Parathyroid adenoma (tissue), 2 donors: Measurements from ENCODE around the gene CPNE4.

Source experiments
- H2AFZ ChIP-seq: fragments of 300-600 bp; sonication (generic); one replicate; pipeline ENCODE4 v1.7.0; 2017; ENCODE audit warnings: antibody characterized with exemption, mild to moderate bottlenecking
- H3K27ac ChIP-seq: fragments of 300-600 bp; sonication (generic); one replicate; pipeline ENCODE4 v1.7.0; 2017
- H3K27me3 ChIP-seq: fragments of 300-600 bp; sonication (generic); one replicate; pipeline ENCODE4 v1.7.0; 2017; ENCODE audit warnings: low read length; ENCODE audit not compliant: control insufficient read depth, insufficient read depth
- H3K36me3 ChIP-seq: fragments of 300-600 bp; sonication (generic); one replicate; pipeline ENCODE4 v1.7.0; 2017; ENCODE audit warnings: low read length; ENCODE audit not compliant: control insufficient read depth, insufficient read depth
- H3K4me1 ChIP-seq: fragments of 300-600 bp; sonication (generic); one replicate; pipeline ENCODE4 v1.7.0; 2017; ENCODE audit warnings: control low read depth
- H3K4me2 ChIP-seq: fragments of 300-600 bp; sonication (generic); one replicate; pipeline ENCODE4 v1.7.0; 2017; ENCODE audit warnings: low read length
- H3K4me3 ChIP-seq: fragments of 300-600 bp; sonication (generic); one replicate; pipeline ENCODE4 v1.7.0; 2017; ENCODE audit warnings: low read depth, low read length
- H3K79me2 ChIP-seq: fragments of 300-600 bp; sonication (generic); one replicate; pipeline ENCODE4 v1.7.0; 2017; ENCODE audit warnings: control low read depth
- H3K9ac ChIP-seq: fragments of 300-600 bp; sonication (generic); one replicate; pipeline ENCODE4 v1.7.0; 2017; ENCODE audit warnings: mild to moderate bottlenecking
- H3K9me3 ChIP-seq: fragments of 300-600 bp; sonication (generic); one replicate; pipeline ENCODE4 v1.7.0; 2017; ENCODE audit warnings: low read length; ENCODE audit not compliant: control insufficient read depth
- TF ChIP-seq, protein P1 (sequence below): fragments of 300-600 bp; sonication (generic); IDR thresholded peaks from one replicate; pipeline ENCODE4 v1.7.0; 2017; ENCODE audit warnings: antibody characterized with exemption, mild to moderate bottlenecking
- donor health status: primary hyperparathyroidism.

The CPNE4 gene

GRCh38 chr3:132034486-132035464 is at the start of gene CPNE4:
TSS of gene CPNE4 (minus strand) at chr3:132035014.
- Histone ChIP-seq H3K27ac (peak within 1 kb of the TSS; percentile 50), H3K36me3 (no peaks in the 10 kb centered on the region), H3K9ac (no peak within 1 kb of the TSS), H2AFZ (peak within 1 kb of the TSS; percentile 90), H3K27me3 (no peaks in the 10 kb centered on the region), H3K9me3 (no peaks in the 10 kb centered on the region), H3K4me1 (no peaks in the 10 kb centered on the region), H3K79me2 (no peaks in the 10 kb centered on the region), H3K4me3 (no peak within 1 kb of the TSS), H3K4me2 (peak within 1 kb of the TSS; percentile 42)
- TF ChIP-seq, protein P1, sequence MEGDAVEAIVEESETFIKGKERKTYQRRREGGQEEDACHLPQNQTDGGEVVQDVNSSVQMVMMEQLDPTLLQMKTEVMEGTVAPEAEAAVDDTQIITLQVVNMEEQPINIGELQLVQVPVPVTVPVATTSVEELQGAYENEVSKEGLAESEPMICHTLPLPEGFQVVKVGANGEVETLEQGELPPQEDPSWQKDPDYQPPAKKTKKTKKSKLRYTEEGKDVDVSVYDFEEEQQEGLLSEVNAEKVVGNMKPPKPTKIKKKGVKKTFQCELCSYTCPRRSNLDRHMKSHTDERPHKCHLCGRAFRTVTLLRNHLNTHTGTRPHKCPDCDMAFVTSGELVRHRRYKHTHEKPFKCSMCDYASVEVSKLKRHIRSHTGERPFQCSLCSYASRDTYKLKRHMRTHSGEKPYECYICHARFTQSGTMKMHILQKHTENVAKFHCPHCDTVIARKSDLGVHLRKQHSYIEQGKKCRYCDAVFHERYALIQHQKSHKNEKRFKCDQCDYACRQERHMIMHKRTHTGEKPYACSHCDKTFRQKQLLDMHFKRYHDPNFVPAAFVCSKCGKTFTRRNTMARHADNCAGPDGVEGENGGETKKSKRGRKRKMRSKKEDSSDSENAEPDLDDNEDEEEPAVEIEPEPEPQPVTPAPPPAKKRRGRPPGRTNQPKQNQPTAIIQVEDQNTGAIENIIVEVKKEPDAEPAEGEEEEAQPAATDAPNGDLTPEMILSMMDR: peak; percentile 91

GRCh38 chr3:132083583-132084279 is 48.9 kb upstream of the CPNE4 start:
- TF ChIP-seq, protein P1: no peak
- Histone ChIP-seq H3K27me3 (no peaks in the 10 kb centered on the region), H3K79me2 (no peaks in the 10 kb centered on the region)

GRCh38 chr3:132083159-132083558 is 48.3 kb upstream of the CPNE4 start:
- Histone ChIP-seq H2AFZ (no peak overlapping the region), H3K79me2 (no peaks in the 10 kb centered on the region)

More at GRCh38 chr3:132083583-132084279, 48.9 kb upstream of the CPNE4 start:
- Histone ChIP-seq H3K9ac (no peak overlapping the region), H3K36me3 (no peaks in the 10 kb centered on the region), H3K4me2 (no peak overlapping the region), H2AFZ (no peak overlapping the region), H3K27ac (no peak overlapping the region), H3K4me1 (no peaks in the 10 kb centered on the region), H3K9me3 (no peaks in the 10 kb centered on the region), H3K4me3 (no peak overlapping the region)

DNA sequence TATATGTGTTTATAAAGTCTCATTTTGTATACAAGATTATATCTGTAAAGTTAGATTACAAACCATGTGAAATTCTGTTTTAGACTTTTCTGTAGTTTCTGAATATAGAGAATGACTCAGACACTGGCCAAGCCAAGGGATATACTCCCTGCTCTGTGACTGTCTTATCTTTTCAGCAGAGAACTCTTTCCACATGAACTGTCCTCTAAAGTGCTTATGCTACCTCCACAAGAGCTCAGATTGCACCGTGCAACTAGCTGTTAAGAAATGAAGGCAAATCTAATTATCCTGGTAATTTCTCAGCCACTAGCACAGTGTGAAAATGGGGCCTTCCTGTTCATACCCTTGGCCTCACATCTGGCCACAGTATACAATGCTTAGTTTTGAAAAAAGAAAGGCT is 44.3 kb upstream of the CPNE4 start:
- H2AFZ ChIP-seq: no peak overlapping the region
- no peaks in the 10 kb centered on the region for H3K9me3 ChIP-seq
- H3K27ac ChIP-seq: no peak overlapping the region
- no peak overlapping the region for H3K9ac ChIP-seq
- H3K4me1 ChIP-seq: no peaks in the 10 kb centered on the region
- no peak overlapping the region for H3K4me3 ChIP-seq
- H3K36me3 ChIP-seq: no peaks in the 10 kb centered on the region
- TF ChIP-seq, protein P1: no peak
- H3K79me2 ChIP-seq: no peaks in the 10 kb centered on the region
- H3K27me3 ChIP-seq: no peaks in the 10 kb centered on the region
- no peak overlapping the region for H3K4me2 ChIP-seq

More at GRCh38 chr3:132083159-132083558, 48.3 kb upstream of the CPNE4 start:
- Histone ChIP-seq H3K36me3 (no peaks in the 10 kb centered on the region), H3K4me2 (no peak overlapping the region), H3K4me1 (no peaks in the 10 kb centered on the region), H3K9ac (no peak overlapping the region), H3K27ac (no peak overlapping the region), H3K27me3 (no peaks in the 10 kb centered on the region), H3K9me3 (no peaks in the 10 kb centered on the region), H3K4me3 (no peak overlapping the region)
- TF ChIP-seq, protein P1: no peak
